Astrocyte (in vitro differentiated cells and primary cell): ENCODE data around the gene ITGB3.

Source experiments
- CTCF ChIP-seq: IDR thresholded peaks from 2 replicates; pipeline ENCODE4 v1.5.1; 2011; ENCODE audit warnings: low read depth, mild to moderate bottlenecking, inconsistent platforms, low read length, moderate library complexity; ENCODE audit not compliant: insufficient read depth
- EZH2 ChIP-seq: IDR thresholded peaks from 2 replicates; pipeline ENCODE4 v1.6.1; 2012; ENCODE audit warnings: mild to moderate bottlenecking, low read length, inconsistent platforms; ENCODE audit not compliant: insufficient read depth

DNA sequence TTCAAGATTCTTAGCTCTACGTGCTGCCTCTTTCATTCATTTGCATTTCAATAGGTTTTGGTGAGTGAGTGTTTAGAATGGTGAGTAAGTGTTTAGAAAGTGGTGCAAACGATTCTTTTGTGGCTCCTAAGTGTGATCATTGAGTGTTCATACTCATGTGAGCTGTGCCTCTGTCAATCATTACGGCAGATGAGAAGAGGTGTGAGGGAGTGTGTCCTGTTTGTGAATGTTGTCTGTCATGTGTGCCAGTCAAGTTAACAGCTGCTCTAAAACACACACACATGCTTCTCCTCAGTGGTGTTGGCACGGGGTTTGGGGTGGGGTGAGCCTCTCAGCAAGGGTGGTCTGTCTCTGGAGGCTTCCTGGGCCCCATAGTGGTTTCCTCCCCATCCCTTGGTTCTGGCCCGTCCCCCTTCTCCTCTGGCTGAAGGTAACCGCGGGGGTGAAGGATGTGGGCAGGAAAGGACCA, 33.1 kb upstream of the ITGB3 start:
- TF ChIP-seq CTCF (no peak), EZH2 (no peak)
